ENCODE measurements around the gene SPATA6. TPM values are rescaled to one million over a fixed set of nuclear protein-coding genes. Genes with fewer than 3 reads are reported as not detected.
A peak's percentile ranks its signal among the peaks of the same experiment; 100 is the strongest.

SPATA6 gene
- total RNA-seq, 4 donors from 2014 or later, result 12.4 to 21.9 (median 17.5) TPM

GRCh38 chr1:48246727-48247126 lies 225.3 kb downstream of the SPATA6 start:
- H3K27me3 ChIP-seq, result no peaks in the 10 kb centered on the region
- intact Hi-C loops (cut with DNase I), result no loop called here
- no peaks in the 10 kb centered on the region for H3K9me3 ChIP-seq
- H3K36me3 ChIP-seq, result no peaks in the 10 kb centered on the region
- H3K4me1 ChIP-seq, result peaks cover 0 to 5% (median 0%) of the 10 kb centered on the region in 4 donors
- DNase-seq (ENCODE audit: extremely low spot score), result peak; percentile 87
- TF ChIP-seq CTCF (IDR thresholded peaks at IDR 0.05) (no peak), POLR2A (IDR thresholded peaks at IDR 0.05; ENCODE audit: low read depth) (no peak), POLR2AphosphoS5 (IDR thresholded peaks at IDR 0.05) (no peak), EP300 (IDR thresholded peaks at IDR 0.05) (no peak)
- H3K27ac ChIP-seq (replicated peaks in 1 of 4), result no peak overlapping the region
- no peak overlapping the region for H3K4me3 ChIP-seq
- 88% methylated on average over 1 of the region's 1 CpG for WGBS

Small RNAs within 50 kb of the gene (small RNA-seq; reads per million reads assigned to genes)
- gene RNU4-61P (0 reads per million in 3 donors), gene RNU6-723P (0 reads per million in 3 donors)

Other genes with a start within 250 kb of the SPATA6 start
- gene SLC5A9, start 249.5 kb downstream of the SPATA6 start, total RNA-seq, result 1 to 10 TPM in 1 of 4 donors, under 1 TPM in 1, not detected in 2; 0.42 to 1.3 TPM

All from esophagus muscularis mucosa (tissue), 4 donors.